ENCODE data around the gene SERTAD2.

- no peak for TF ChIP-seq CTCF (IDR thresholded peaks at IDR 0.05; ENCODE audit: insufficient read depth, low read length)
- no peak for TF ChIP-seq POLR2AphosphoS5 (IDR thresholded peaks at IDR 0.05; ENCODE audit: low read depth)
These were observed 66.2 kb downstream of the SERTAD2 start for GRCh38 chr2:64587561-64587960.
